HG03439 (cell line): ENCODE results near the gene DACH1.

Source experiments
- ATAC-seq: cut with Tn5 transposase; IDR thresholded peaks from one replicate; pipeline ENCODE4 v1.9.1; 2021; ENCODE audit warnings: mild to moderate bottlenecking, moderate library complexity; ENCODE audit not compliant: unreplicated experiment

The DACH1 gene

GRCh38 chr13:71437704-71438103, 429.3 kb downstream of the DACH1 start:
- ATAC-seq, result no peak

- no peak for ATAC-seq
Observed at GRCh38 chr13:71430681-71431080, 436.3 kb downstream of the DACH1 start.

GRCh38 chr13:71417205-71417604, 449.8 kb downstream of the DACH1 start:
- ATAC-seq, result no peak

- no peak for ATAC-seq
Observed at GRCh38 chr13:71412231-71412630, 454.8 kb downstream of the DACH1 start.

GRCh38 chr13:71408416-71408815, 458.6 kb downstream of the DACH1 start:
- no peak for ATAC-seq

- ATAC-seq, result no peak
Observed at GRCh38 chr13:71399631-71400215, 467.3 kb downstream of the DACH1 start.

- ATAC-seq, result no peak
Observed at GRCh38 chr13:71396149-71396548, 470.9 kb downstream of the DACH1 start.

GRCh38 chr13:71395053-71395452, 472.0 kb downstream of the DACH1 start:
- no peak for ATAC-seq

GRCh38 chr13:71394176-71394575, 472.8 kb downstream of the DACH1 start:
- no peak for ATAC-seq
